GM10847 (cell line): ENCODE data around the gene MYO1A.

Experiments
- POLR2A ChIP-seq: IDR thresholded peaks from 2 replicates; pipeline ENCODE4 v1.6.1; 2011; ENCODE audit not compliant: insufficient read length; ENCODE audit errors: extremely low read depth

MYO1A gene

GRCh38 chr12:56991319-56992246, 58.3 kb downstream of the MYO1A start:
- TF ChIP-seq POLR2A, result no peak

GRCh38 chr12:56990648-56991318, 59.1 kb downstream of the MYO1A start:
- no peak for TF ChIP-seq POLR2A

GRCh38 chr12:56989861-56990610, 59.9 kb downstream of the MYO1A start:
- TF ChIP-seq POLR2A, result no peak

- TF ChIP-seq POLR2A, result no peak
Measured at GRCh38 chr12:56988207-56988739, 61.7 kb downstream of the MYO1A start.

GRCh38 chr12:56987551-56988053, 62.3 kb downstream of the MYO1A start:
- no peak for TF ChIP-seq POLR2A

GRCh38 chr12:56987011-56987410, 62.9 kb downstream of the MYO1A start:
- no peak for TF ChIP-seq POLR2A

GRCh38 chr12:56983386-56983785, 66.5 kb downstream of the MYO1A start:
- TF ChIP-seq POLR2A, result no peak

- no peak for TF ChIP-seq POLR2A
Measured at GRCh38 chr12:56980941-56981530, 68.9 kb downstream of the MYO1A start.

- TF ChIP-seq POLR2A, result no peak
Measured at GRCh38 chr12:56980268-56980667, 69.7 kb downstream of the MYO1A start.

GRCh38 chr12:56979628-56980027, 70.3 kb downstream of the MYO1A start:
- no peak for TF ChIP-seq POLR2A
